ENCODE results near the gene CCDC6. TPM values are rescaled to one million over a fixed set of nuclear protein-coding genes. Genes with fewer than 3 reads are reported as not detected.

The CCDC6 gene
- total and polyA plus RNA-seq, 9 of the 15 experiments (the other 6 are each of a cell fraction or from before 2014, with no cell fraction given): 10.4 to 41.0 (median 20.9) TPM

GRCh38 chr10:59857049-59857448 is 49.3 kb downstream of the CCDC6 start:
- Histone ChIP-seq H3K27ac (ENCODE audit: extremely low read depth, low read depth, low read length) (no peak overlapping the region), H3K4me1 (replicated peaks in 1 of 2; ENCODE audit: control insufficient read depth in 2 of 2, insufficient read depth in 2 of 2, low read length in 2 of 2) (no peaks in the 10 kb centered on the region), H3K9me3 (replicated peaks; ENCODE audit: control insufficient read depth, insufficient read depth, low read depth, low read length) (0 out of 2 replicates have a peak, but pooled peaks cover 2% of the 10 kb centered on the region), H3K9me1 (ENCODE audit: control insufficient read depth, insufficient read depth, low read length) (no peaks in the 10 kb centered on the region), H3K36me3 (ENCODE audit: control insufficient read depth, insufficient read depth, low read length) (peaks cover 6% of the 10 kb centered on the region; the same call in 2 of the 3 replicates), H3K79me2 (ENCODE audit: control insufficient read depth, insufficient read depth, low read length) (peaks cover 74% of the 10 kb centered on the region), H2AFZ (ENCODE audit: low read depth, low read length) (no peak overlapping the region), H3K4me3 (no peak overlapping the region), H3K9ac (ENCODE audit: insufficient read depth in 1 of 2, low read depth in 2 of 2, low read length in 2 of 2) (no peak overlapping the region), H4K20me1 (replicated peaks; ENCODE audit: control insufficient read depth, insufficient read depth, low read length) (no peaks in the 10 kb centered on the region), H3K4me2 (ENCODE audit: insufficient read depth, low read length) (no peak overlapping the region), H3K27me3 (ENCODE audit: control insufficient read depth in 2 of 2, insufficient read depth in 2 of 2, low read length in 2 of 2) (no peaks in the 10 kb centered on the region)
- no peak for FAIRE-seq
- WGBS (ENCODE audit: insufficient coverage, low coverage, missing lambda C conversion rate): 71% methylated on average over 3 of the region's 3 CpGs
- BruUV-seq (replicated peaks): no TSS peak
- POLR2A ChIA-PET: no interaction called here
- in situ Hi-C loops (cut with MboI) (no loop called here), intact Hi-C loops (cut with micrococcal nuclease) (no loop called here)
- no peak for DNase-seq (ENCODE audit: extremely low read depth in 1 of 4, low spot score in 3 of 4)
- ATAC-seq: no peak
- TF ChIP-seq ELK1 (CRISPR knock-in tag; IDR thresholded peaks at IDR 0.05) (no peak), PCBP2 (IDR thresholded peaks at IDR 0.05; ENCODE audit: low read depth, low read length, poor library complexity, severe bottlenecking) (no peak)
- CTCF ChIA-PET (ENCODE audit: low intra/inter-chr PET ratio): no interaction called here

- Histone ChIP-seq H3K4me3 (no peak overlapping the region), H3K4me1 (replicated peaks in 1 of 2; ENCODE audit: control insufficient read depth in 2 of 2, insufficient read depth in 2 of 2, low read length in 2 of 2) (no peaks in the 10 kb centered on the region), H3K27me3 (ENCODE audit: control insufficient read depth in 2 of 2, insufficient read depth in 2 of 2, low read length in 2 of 2) (no peaks in the 10 kb centered on the region), H3K27ac (ENCODE audit: extremely low read depth, low read depth, low read length) (no peak overlapping the region), H3K9me3 (replicated peaks; ENCODE audit: control insufficient read depth, insufficient read depth, low read depth, low read length) (0 out of 2 replicates have a peak, but pooled peaks cover 2% of the 10 kb centered on the region), H3K79me2 (ENCODE audit: control insufficient read depth, insufficient read depth, low read length) (peaks cover 66% of the 10 kb centered on the region), H3K9me1 (ENCODE audit: control insufficient read depth, insufficient read depth, low read length) (no peaks in the 10 kb centered on the region), H3K36me3 (ENCODE audit: control insufficient read depth, insufficient read depth, low read length) (peaks cover 10% of the 10 kb centered on the region; the same call in 2 of the 3 replicates), H3K4me2 (ENCODE audit: insufficient read depth, low read length) (no peak overlapping the region), H4K20me1 (replicated peaks; ENCODE audit: control insufficient read depth, insufficient read depth, low read length) (no peaks in the 10 kb centered on the region), H2AFZ (ENCODE audit: low read depth, low read length) (no peak overlapping the region), H3K9ac (ENCODE audit: insufficient read depth in 1 of 2, low read depth in 2 of 2, low read length in 2 of 2) (no peak overlapping the region)
- ChIA-PET POLR2A (interaction anchor here (0.9 to 1.7 kb wide), 2 partner anchors 8 to 9 kb away, joined by 4 to 7 read pairs; no protein-coding TSS in a partner anchor), CTCF (ENCODE audit: low intra/inter-chr PET ratio) (no interaction called here)
- no TSS peak for BruUV-seq (replicated peaks)
- 85% methylated on average over 3 of the region's 3 CpGs for WGBS (ENCODE audit: insufficient coverage, low coverage, missing lambda C conversion rate)
- FAIRE-seq (no peak), DNase-seq (ENCODE audit: extremely low read depth in 1 of 4, low spot score in 3 of 4) (no peak), ATAC-seq (no peak)
- intact Hi-C loops (cut with micrococcal nuclease): no loop called here
- in situ Hi-C loops (cut with MboI): no loop called here
- TF ChIP-seq GTF2B (IDR thresholded peaks at IDR 0.05; ENCODE audit: extremely low read depth, insufficient read length): no peak
- no peak for TF ChIP-seq ZHX1 (conservative IDR thresholded peaks at IDR 0.05; ENCODE audit: low read length)
- no peak for TF ChIP-seq HSF4 (CRISPR knock-in tag; IDR thresholded peaks at IDR 0.05; ENCODE audit: borderline replicate concordance)
- TF ChIP-seq ZBTB9 (CRISPR knock-in tag; IDR thresholded peaks at IDR 0.05): no peak
- TF ChIP-seq ZNF311 (CRISPR knock-in tag; IDR thresholded peaks at IDR 0.05): no peak
These were observed 50.3 kb downstream of the CCDC6 start for GRCh38 chr10:59856104-59856503.
